Measurements from ENCODE around the gene CCDC121. TPM values are rescaled to one million over a fixed set of nuclear protein-coding genes. Genes with fewer than 3 reads are reported as not detected.

CCDC121 gene
- total and polyA plus RNA-seq, 10 of the 15 experiments (the other 5 are each of a cell fraction or from before 2014, with no cell fraction given): 0.34 to 1.2 (median 0.63) TPM

GRCh38 chr2:27591745-27592144 lies 37.1 kb downstream of the CCDC121 start:
- H3K4me1 ChIP-seq (ENCODE audit: control insufficient read depth, insufficient read depth, low read length): no peaks in the 10 kb centered on the region
- H3K79me2 ChIP-seq (ENCODE audit: control insufficient read depth, insufficient read depth, low read length): peaks cover 73% of the 10 kb centered on the region
- TF ChIP-seq NFYB (IDR thresholded peaks at IDR 0.05; ENCODE audit: insufficient read depth, low read depth, low read length): no peak
- TF ChIP-seq HDAC2 (IDR thresholded peaks at IDR 0.05): no peak
- no peak for TF ChIP-seq RAD21 (IDR thresholded peaks at IDR 0.05; ENCODE audit: insufficient read depth, low read depth, low read length)
- no peak for TF ChIP-seq ZSCAN29 (IDR thresholded peaks at IDR 0.05)
- no peak for TF ChIP-seq BCL11A (IDR thresholded peaks at IDR 0.05; ENCODE audit: low read depth, low read length)
- no peaks in the 10 kb centered on the region for H3K27me3 ChIP-seq (replicated peaks in 1 of 2; ENCODE audit: control insufficient read depth in 2 of 2, insufficient read depth in 2 of 2, low read length in 1 of 2)
- ATAC-seq (no peak), FAIRE-seq (no peak), DNase-seq (ENCODE audit: low read depth, low spot score) (no peak)
- H4K20me1 ChIP-seq (ENCODE audit: control insufficient read depth, insufficient read depth): no peaks in the 10 kb centered on the region
- POLR2A ChIA-PET: no interaction called here
- H3K9ac ChIP-seq (ENCODE audit: control insufficient read depth, insufficient read depth, low read length): no peak overlapping the region
- CTCF ChIA-PET: interaction anchor here (1.2 kb wide), 1 partner anchor 36 kb away, joined by 3 read pairs; no protein-coding TSS in a partner anchor
- H3K36me3 ChIP-seq (ENCODE audit: control insufficient read depth in 2 of 2, insufficient read depth in 2 of 2, low read length in 1 of 2): peaks cover 0 to 2% of the 10 kb centered on the region in 2 experiments; a peak in 1 of 4 replicates
- WGBS (ENCODE audit: insufficient coverage, insufficient replicate concordance, low lambda C conversion rate, missing lambda C conversion rate): 67% methylated on average over 3 of the region's 3 CpGs
- intact Hi-C loops (cut with micrococcal nuclease; ENCODE audit: unreplicated experiment) (no loop called here), in situ Hi-C loops (cut with MboI) (no loop called here)
- RAD21 ChIA-PET (ENCODE audit: unreplicated experiment): no interaction called here
- no peak overlapping the region for H3K4me2 ChIP-seq (ENCODE audit: control insufficient read depth, insufficient read depth)
- peaks cover 13% of the 10 kb centered on the region for H3K9me3 ChIP-seq (replicated peaks; ENCODE audit: control insufficient read depth, insufficient read depth, low read length)
- no peak overlapping the region for H3K27ac ChIP-seq (ENCODE audit: control insufficient read depth, insufficient read depth)
- H3K4me3 ChIP-seq: no peak overlapping the region
- H2AFZ ChIP-seq (ENCODE audit: control insufficient read depth, low read depth, low read length): no peak overlapping the region
- no TSS peak for BruUV-seq (replicated peaks)
- SMC1A ChIA-PET (ENCODE audit: uncharacterized antibody, unreplicated experiment): no interaction called here

GRCh38 chr2:27588308-27588707 lies 40.5 kb downstream of the CCDC121 start:
- H3K4me3 ChIP-seq: 0 out of 2 replicates have a peak overlapping the region, but pooled peaks have one; percentile 10
- no peak for DNase-seq (ENCODE audit: low read depth, low spot score)
- ChIA-PET SMC1A (ENCODE audit: uncharacterized antibody, unreplicated experiment) (no interaction called here), POLR2A (no interaction called here), RAD21 (ENCODE audit: unreplicated experiment) (no interaction called here), CTCF (no interaction called here)
- 98% methylated on average over 2 of the region's 2 CpGs for WGBS (ENCODE audit: insufficient coverage, insufficient replicate concordance, low lambda C conversion rate, missing lambda C conversion rate)
- peaks cover 91% of the 10 kb centered on the region for H3K79me2 ChIP-seq (ENCODE audit: control insufficient read depth, insufficient read depth, low read length)
- H3K27me3 ChIP-seq (replicated peaks in 1 of 2; ENCODE audit: control insufficient read depth in 2 of 2, insufficient read depth in 2 of 2, low read length in 1 of 2): no peaks in the 10 kb centered on the region
- in situ Hi-C loops (cut with MboI): no loop called here
- no peak overlapping the region for H3K27ac ChIP-seq (ENCODE audit: control insufficient read depth, insufficient read depth)
- H3K4me1 ChIP-seq (ENCODE audit: control insufficient read depth, insufficient read depth, low read length): no peaks in the 10 kb centered on the region
- no peaks in the 10 kb centered on the region for H4K20me1 ChIP-seq (ENCODE audit: control insufficient read depth, insufficient read depth)
- no peak for ATAC-seq
- H3K4me2 ChIP-seq (ENCODE audit: control insufficient read depth, insufficient read depth): no peak overlapping the region
- H3K36me3 ChIP-seq (ENCODE audit: control insufficient read depth in 2 of 2, insufficient read depth in 2 of 2, low read length in 1 of 2): 0 out of 4 replicates have a peak, but pooled peaks cover 0 to 2% of the 10 kb centered on the region in 2 experiments
- H3K9ac ChIP-seq (ENCODE audit: control insufficient read depth, insufficient read depth, low read length): no peak overlapping the region
- no peak overlapping the region for H2AFZ ChIP-seq (ENCODE audit: control insufficient read depth, low read depth, low read length)
- FAIRE-seq: peak; percentile 23
- peaks cover 10% of the 10 kb centered on the region for H3K9me3 ChIP-seq (replicated peaks; ENCODE audit: control insufficient read depth, insufficient read depth, low read length)
- intact Hi-C loops (cut with micrococcal nuclease; ENCODE audit: unreplicated experiment): loop anchor here (10.0 kb wide), 1 partner anchor 184 kb away; the partner anchor contains the start of gene PPM1G
- no peak for TF ChIP-seq HSF1 (IDR thresholded peaks at IDR 0.05; ENCODE audit: low read depth, low read length)
- TF ChIP-seq SPI1 (IDR thresholded peaks at IDR 0.05; ENCODE audit: borderline replicate concordance, insufficient read depth, low read depth, low read length): no peak
- TF ChIP-seq MTA3 (IDR thresholded peaks at IDR 0.05; ENCODE audit: borderline replicate concordance, low read length): no peak
- no peak for TF ChIP-seq SREBF2 (IDR thresholded peaks at IDR 0.05; ENCODE audit: low read length)
- no peak for TF ChIP-seq DPF2 (IDR thresholded peaks at IDR 0.05)
- no peak for TF ChIP-seq NR2C2 (IDR thresholded peaks at IDR 0.05; ENCODE audit: borderline replicate concordance, control insufficient read depth, insufficient read length, low read depth)
- TF ChIP-seq KAT2A (conservative IDR thresholded peaks at IDR 0.05; ENCODE audit: control insufficient read depth, low read depth, low read length): no peak
- no peak for TF ChIP-seq ZNF687 (IDR thresholded peaks at IDR 0.05)
- no peak for TF ChIP-seq BMI1 (IDR thresholded peaks at IDR 0.05; ENCODE audit: borderline replicate concordance)
- no TSS peak for BruUV-seq (replicated peaks)

Data from GM12878 (cell line).